HG03045 (cell line): ENCODE measurements around the gene CCDC6.
A peak's percentile ranks its signal among the peaks of the same experiment; 100 is the strongest.
"Not testable (repeated sequence)": the region's sequence is repeated elsewhere in the genome, so short reads cannot be mapped to it uniquely, and the experiment has no call there.

Source experiments
- ATAC-seq: cut with Tn5 transposase; IDR thresholded peaks from one replicate; pipeline ENCODE4 v1.9.1; 2021; ENCODE audit warnings: mild to moderate bottlenecking, moderate library complexity; ENCODE audit not compliant: unreplicated experiment

CCDC6 gene

DNA sequence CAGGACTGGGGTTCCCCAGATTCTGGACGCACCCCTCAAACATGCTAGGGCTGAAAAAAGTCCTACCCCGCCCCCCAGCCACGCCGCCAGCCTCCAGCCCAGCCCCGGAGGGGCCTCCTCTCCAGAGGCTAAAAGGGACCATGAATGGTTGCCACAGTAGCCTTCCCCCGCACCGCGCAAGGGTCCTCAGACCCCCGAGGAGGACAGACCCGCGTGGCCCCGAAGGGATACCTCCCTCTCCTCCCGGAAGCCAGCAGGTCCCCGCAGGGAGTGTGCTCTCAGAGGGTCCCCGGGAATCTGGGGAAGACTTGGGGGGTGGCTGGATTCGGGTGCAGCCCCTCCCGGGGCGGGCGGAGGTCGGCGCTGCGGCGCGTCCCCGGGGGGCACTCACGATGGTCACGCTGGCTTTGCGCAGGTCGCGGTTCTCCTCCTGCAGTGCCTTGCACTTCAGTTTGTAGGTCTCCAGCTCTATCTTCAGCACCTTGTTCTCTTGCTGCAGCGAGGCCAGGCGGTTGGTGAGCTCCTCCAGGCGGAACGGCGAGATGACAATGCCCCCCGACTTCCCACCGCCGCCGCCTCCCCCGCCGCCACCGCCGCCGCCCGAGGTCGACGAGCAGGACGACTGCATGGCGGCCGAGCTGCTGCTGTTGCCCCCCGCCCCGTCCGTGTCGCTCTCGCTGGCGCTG is 482 bp downstream of the CCDC6 start:
- ATAC-seq, result peak; percentile 1

DNA sequence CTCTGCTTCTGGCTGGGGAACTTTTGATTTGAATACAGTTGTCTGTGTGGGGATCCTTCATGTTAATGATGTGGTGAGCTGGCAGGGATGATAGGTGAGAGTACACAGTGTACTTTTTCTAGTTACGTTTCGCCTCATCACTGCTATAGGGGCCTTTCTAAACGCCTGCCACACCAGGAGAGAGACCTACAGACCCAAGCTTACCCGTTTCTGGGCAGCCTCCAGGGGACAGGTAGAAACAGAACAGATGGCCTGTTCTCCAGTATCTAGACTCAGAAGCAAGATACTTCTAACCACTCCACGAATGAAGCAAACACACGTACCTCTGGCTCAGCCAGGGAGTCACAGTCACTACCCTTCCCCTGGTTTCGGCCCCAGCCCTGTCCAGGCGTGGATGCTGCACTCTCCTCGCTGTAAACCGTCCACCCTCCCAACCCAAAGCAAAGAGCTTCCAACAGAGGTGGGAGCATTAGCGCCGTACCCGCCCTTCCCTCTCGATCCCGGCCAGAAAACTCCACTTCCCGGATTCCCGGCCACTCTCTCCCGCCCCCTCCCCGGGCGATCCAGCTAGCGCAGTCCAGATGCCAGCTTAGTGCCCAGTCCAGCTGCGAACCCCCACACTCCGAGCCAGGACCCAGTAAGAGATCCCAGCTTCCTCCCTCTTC is 1.2 kb downstream of the CCDC6 start:
- peak; percentile 56 for ATAC-seq

DNA sequence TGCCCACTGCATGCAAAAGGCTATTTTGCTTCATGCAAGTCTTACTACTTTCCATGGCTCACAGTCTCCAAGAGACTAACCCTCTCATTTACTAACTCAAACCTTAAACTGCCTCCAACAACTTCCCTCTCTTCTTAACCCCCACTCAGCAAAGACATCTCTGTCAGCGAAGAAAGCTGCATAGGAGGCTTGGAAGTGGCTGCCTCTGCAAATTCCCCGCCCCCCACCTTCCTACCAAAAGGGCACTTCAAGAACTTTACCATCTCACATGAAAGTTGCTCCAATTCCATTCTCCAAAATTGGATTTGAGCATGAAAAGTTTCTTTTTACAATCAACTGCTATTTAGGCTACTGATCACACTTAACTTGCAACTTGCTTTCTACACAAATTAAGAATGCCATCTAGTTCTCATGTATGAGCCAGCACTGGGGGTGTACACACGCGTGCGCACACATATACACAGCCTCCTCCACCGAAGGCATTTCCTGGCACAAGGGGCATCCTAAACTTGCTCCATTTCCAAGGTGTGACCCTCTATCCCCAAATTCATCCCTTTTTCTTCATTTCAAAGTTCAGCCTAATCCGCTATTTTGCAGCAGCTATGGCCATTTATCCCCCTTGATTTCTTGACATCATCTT is 1.8 kb downstream of the CCDC6 start:
- ATAC-seq, result no peak

DNA sequence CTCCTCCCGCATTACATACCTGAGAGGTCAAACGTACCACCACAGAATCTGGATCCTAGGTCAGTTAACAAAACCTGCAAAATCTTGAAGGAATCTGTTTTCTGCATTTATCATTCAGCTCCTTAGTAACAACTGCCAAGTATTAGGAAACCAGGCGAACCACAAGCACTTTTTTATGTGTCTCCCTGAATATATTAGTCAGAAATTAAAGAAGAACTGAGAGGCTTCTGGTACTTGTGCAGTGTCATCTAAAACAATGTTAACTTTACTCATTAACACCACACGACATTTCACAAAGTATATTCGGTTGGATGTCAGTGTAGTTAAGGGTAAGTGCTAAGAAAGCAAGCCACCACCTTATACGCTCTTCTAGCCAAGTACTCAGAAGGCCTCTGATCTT is 2.5 kb downstream of the CCDC6 start:
- ATAC-seq, result no peak

DNA sequence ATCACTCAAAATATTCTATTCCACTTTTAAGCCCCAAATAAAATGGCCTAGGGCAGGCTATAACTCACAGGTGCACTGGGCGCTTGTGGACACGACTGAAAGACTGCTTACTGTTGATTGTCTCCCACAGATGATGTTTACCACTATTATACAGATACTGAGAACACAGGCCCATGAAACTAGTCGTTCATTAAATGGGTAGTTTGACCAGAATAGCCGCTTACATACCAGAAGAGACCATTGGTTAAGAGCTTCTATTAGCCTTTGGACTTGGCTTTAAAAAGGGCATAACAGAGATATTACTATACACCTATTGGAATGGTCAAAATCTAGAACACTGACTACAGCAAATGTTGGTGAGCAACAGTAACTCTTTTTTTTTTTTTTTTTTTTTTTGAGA is 4.3 kb downstream of the CCDC6 start:
- ATAC-seq, result no peak

DNA sequence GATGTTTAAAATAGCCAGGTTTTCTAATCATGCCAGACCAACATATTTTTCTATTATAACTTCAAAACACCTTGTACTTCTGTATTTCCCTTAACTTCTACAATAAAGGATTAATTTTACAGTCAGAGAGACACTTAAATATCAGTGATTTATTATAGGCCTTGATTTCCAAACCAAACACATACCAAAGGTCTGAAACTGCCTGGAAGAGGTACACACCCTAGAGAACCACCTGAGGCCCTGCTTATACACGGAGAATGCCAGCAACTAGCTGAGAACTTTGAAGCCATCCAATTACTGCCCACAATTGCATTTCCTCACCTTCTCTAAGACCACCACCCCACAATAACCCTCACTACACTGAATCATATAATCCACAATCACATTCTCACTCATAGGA is 4.9 kb downstream of the CCDC6 start:
- no peak for ATAC-seq

DNA sequence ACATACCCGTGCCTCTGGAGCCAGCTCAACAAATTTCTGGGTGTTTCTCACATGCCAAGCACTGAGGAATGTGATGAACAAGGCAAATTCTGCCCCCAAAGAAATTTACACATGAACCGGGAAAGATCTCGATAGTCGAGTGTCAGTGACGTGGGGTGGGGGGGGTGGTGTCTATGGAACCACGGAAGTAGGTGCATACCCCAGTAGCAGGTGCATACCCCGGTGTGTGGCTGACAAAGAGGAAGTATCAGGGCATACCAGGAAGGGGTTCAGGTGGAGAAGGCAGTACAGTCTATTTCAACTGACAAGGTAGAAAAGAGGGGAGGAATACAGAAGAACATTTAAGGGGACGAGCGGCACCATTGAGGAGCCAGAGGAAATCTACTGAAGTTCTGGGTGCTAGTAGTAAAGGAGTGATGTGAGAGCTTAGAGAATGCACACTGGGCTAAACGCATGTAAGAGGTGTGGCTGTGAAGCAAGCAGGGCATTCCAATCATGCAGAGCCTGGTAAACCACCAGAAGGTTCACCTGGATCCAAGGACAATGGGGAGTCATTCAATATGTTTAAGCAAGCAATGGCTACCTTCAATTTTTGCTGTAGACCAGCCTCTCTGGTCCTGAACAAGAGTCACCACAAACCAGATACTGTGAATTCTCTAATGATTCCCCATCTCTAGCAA is 6.2 kb downstream of the CCDC6 start:
- ATAC-seq, result no peak

DNA sequence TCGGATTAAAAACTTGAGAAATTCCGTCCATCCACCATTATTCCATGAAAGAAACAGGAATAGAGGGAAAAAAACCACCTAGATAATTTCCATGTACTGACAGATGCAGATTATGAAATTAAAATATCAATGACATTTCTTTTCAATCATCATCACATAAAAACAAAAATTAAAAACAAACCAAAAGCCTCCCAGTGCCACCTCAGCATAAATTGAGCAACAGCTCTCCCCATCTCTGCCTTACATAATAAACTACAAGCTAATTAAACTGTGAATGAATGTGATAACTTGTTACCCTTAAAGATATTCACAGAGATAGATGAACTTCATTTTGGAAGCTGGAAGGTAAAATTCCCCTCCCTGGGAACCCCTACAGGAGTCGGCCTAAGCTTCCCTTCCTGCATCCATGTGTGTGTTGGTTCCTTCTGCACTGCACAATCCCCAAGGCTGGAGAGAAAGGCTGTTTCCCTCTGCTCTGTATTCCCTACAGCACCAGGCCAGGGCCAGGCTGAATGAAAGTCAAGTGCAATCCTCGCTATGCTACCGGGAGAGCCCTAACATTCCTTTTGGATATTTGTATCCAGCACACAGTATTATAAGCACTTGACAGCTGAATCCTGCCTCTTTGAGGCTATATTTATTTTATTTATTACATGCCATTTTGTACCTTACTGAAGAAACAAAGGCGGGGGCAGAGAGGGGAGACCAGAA is 8.1 kb downstream of the CCDC6 start:
- no peak for ATAC-seq

DNA sequence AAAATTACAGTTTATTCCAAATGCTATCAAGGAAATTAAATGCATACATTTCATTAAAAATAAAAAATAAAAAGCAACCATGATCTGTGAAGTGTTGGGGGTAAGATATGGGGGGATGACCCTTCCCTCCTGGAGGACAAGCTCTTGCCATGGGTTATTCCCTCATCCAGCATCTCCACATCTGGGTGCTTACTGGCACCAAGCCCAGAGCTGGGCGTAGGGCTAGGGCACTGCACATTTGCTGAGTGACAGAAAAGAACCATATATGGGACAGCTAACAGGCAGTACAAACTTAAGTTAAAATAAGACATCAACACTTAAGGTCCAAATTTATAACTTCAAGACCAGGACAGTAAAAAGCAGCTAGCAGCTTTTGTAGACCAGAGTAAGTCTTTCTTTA is 10.2 kb downstream of the CCDC6 start:
- no peak for ATAC-seq

DNA sequence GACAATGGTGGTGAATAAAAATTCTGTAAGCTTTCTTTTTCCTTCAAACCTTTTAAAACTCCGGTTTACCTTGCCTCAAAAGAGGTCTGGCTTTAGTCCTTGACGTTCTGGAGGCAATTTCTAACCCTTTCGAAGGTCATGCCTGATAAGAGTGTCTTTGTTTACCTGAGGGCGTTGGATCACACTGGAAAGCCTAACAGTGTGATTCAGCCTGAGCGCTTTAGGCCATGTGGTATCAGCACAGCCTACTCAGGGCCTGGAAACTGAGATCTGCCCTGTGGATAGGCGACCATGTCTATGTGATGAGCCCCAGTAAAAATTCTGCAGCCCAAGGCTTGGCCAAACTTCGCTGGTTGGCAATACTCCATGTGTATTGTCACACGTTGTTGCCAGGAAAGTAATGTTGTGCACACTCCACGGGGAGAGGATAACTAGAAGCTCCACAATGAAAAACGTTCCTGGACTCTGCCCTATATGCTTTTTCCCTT is 10.7 kb downstream of the CCDC6 start:
- ATAC-seq, result no peak

DNA sequence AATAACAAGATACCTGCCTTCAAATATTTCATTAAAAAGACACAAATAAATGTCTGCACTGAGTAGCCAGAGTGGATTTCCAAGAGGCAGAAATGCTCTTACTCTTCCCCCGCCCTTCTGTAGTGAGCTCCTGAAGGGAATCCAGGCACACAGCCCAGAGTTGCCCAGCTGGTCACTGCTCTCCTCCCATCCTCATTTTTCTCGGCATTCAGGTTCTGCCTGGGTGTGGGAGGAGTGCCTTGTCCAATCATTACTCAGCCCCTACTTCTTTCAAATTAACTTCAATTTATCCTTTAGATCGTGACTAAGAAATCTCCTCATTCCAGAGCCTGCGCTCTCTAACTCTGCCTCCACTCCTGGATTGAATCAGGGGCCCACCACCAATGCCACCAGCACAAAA is 12.2 kb downstream of the CCDC6 start:
- ATAC-seq, result no peak

DNA sequence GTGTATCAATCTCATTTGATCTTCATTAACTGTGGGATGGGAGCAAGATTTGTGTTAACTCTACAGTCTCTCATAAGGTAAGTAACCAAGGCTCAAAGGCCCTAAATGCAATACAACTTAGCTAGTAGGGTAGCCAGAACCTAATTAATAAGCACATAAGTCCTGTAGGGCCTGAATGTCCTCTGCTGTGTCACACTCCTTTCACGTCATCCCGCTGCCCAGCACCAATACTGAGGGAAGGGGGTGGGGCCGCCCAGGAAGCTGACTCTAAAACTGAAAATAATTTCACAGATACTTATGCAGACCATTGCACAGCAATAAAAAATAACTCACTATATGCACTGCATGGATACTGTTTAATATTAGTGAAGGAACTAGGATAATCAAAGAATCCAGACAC is 13.7 kb downstream of the CCDC6 start:
- no peak for ATAC-seq

DNA sequence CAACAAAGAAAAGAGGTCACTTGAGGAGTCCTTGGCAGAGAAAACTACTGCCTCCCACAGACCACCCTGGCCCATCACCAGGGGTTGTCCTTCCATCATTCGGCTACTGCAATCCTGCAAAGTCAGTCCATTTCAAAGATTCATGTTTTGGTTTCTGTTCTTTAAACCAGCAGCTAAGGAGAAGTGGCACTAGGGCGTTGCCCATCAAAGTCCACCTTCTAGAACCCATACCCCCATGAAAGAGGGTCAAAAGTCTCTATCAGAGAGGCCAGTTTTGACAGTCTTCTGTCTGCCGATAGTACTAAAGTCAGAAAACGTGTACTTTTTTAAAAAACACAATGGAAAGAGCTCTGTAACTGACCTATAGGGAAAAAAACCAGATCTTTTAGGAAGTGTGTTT is 14.4 kb downstream of the CCDC6 start:
- ATAC-seq, result no peak

DNA sequence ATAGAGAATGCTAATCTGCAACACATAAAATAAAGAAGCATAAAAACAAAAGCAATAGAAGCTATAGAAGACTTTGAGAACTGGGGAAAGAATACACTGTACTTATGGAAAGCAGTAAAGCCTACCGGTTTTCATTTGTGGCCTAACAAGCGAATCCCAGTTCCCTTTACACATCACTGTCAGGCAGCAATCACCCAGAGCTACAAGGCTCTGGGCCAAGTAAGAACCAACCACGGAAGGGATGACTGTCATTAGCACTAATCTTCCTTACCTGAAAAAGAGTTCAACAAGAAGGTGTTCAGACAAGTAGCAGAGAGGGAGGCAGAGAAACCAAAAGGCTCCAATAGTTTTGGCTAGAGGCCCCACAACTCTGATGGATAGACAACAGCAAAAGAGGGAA is 15.0 kb downstream of the CCDC6 start:
- ATAC-seq, result peak; percentile 53

DNA sequence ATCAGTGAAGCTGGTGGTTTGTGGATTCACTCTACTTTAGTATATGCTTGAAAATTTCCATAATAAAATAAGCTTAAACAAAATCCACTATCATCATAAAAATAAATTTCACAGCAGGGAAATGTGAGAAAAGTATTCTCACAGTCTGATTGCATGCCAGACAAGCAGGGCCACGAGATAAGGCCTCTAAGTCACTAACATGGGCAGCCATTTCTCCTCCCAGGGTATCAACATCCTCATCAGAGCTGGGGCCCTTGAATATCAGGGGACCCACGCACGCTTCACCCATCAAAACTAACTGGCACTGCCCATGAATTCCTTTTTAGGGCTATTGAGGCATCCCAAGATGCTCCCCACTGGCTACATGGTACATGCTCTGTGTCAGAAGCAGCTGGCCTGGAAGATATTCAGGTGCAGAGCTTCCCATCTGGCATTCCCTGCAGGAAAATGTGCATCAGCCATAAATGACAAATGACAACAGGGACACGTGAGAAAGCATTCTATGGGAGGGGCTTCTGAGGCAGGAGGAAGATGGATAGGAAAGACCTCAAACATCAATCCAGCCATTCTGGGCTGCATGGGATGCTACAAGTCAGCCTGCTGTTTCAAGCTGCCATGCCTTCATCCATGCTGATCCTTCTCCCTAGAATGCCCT is 17.4 kb downstream of the CCDC6 start:
- ATAC-seq, result no peak

DNA sequence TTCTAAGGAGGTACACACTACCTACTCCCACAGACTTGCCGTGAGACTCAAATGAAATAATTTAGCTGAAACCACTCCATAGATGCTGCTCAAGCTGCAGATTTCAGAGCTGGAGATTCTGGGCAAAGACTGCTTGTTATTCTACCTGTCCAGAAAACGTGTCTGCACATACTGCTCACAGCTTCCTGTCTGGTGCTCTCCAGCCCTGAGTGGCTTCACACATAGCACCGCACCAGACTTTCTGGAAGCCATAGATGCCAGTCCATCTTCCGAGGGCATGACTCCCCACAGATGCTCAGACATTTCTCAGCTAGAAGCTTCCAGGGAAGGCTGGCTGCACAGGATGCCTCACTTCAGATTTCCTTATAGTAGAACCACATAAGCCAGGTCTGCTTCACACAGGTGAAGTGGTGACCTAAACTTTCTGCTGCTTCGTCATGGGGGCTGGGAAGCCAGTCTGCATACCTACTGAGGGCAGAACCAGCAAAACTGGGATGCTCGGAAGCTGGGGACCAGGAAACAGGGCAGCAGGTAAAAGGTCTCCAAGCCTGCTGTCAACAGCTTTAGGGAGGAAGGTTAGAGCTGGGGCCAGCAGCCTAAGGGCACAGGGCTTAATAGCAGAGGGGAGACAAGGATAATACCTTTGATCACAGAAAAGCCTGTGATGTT is 18.2 kb downstream of the CCDC6 start:
- no peak for ATAC-seq

DNA sequence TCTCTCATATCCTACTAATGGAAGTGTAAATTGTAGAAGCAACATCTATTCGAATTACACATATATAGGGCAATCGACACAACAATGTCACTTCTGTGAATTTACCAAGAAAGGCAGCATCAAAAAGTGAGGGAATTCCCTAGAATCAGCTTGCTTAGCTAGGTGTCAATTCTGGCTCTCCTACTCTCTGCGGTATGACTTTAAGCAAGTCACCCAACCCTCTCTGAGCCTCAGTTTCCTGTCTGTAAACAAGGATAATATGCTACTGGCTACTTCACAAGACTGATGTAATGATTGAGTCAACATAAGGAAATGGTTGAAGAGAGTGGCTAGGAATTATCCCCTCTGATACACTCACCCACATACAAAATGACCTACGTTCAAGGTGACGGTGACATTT is 19.4 kb downstream of the CCDC6 start:
- no peak for ATAC-seq

DNA sequence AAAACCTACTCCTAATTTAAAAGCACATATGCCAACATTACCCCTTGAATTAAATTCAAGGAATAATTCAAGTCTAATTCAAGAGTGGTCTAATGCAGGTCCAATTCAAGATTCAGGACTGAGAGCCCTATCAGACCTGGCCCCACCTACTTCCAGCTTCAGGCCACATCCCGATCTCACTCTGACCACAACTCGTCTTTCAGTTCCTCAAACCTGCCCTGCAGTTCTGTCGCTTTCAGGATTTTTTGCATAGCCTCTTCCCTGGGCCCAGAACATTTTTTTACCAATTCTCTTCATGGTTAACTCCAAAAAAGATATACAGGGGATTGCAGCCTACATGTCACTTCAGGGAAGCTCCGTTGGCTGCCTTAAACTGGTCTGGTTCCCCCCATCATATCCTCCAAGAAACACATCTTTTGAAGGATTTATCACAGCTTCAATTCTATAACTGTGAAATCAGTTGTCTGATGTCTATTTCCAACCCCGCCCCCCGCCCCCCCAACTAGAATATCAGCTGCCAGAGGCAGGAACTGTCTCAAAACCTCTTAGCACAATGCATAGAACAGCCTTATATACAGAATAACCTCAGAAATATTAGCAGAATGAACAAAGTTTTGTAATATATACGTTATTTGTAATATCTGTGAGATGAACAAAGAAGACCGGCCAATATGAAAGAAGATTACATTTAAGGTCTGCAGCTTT is 20.8 kb downstream of the CCDC6 start:
- peak; percentile 84 for ATAC-seq

DNA sequence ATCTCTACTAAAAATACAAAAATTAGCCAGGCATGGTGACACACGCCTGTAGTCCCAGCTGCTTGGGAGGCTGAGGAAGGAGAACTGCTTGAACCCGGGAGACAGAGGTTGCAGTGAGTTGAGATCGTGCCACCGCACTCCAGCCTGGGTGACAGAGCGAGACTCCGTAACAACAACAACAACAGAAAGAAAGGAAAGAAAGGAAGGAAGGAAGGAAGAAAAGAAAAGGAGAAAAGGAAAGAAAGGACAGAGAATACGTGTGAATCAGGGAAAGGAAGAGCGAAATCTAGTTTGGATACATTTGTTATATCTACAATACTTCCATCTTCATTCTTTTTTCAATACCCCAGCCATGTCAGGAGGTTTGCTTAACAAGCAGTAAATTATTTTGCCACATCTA is 21.5 kb downstream of the CCDC6 start:
- ATAC-seq, result not testable (repeated sequence)
